ENCODE data around the gene MYO18B.

MYO18B gene

GRCh38 chr22:25853501-25854284 lies 111.7 kb downstream of the MYO18B start:
- DNase-seq: peak; percentile 8

GRCh38 chr22:25869771-25870170 lies 127.8 kb downstream of the MYO18B start:
- DNase-seq: no peak

GRCh38 chr22:25874327-25874726 lies 132.3 kb downstream of the MYO18B start:
- no peak for DNase-seq

GRCh38 chr22:25875461-25875860 lies 133.5 kb downstream of the MYO18B start:
- DNase-seq: no peak

- DNase-seq: no peak
These were observed 134.9 kb downstream of the MYO18B start for GRCh38 chr22:25876871-25877270.

GRCh38 chr22:25878933-25879332 lies 136.9 kb downstream of the MYO18B start:
- DNase-seq: no peak

GRCh38 chr22:25880524-25880923 lies 138.5 kb downstream of the MYO18B start:
- no peak for DNase-seq

GRCh38 chr22:25881210-25881755 lies 139.3 kb downstream of the MYO18B start:
- no peak for DNase-seq

- DNase-seq: no peak
These were observed 140.4 kb downstream of the MYO18B start for GRCh38 chr22:25882360-25882759.

GRCh38 chr22:25883482-25884033 lies 141.6 kb downstream of the MYO18B start:
- DNase-seq: no peak

GRCh38 chr22:25884121-25884520 lies 142.1 kb downstream of the MYO18B start:
- no peak for DNase-seq

- DNase-seq: no peak
These were observed 146.5 kb downstream of the MYO18B start for GRCh38 chr22:25888399-25889054.

- DNase-seq: no peak
These were observed 148.7 kb downstream of the MYO18B start for GRCh38 chr22:25890651-25891050.

GRCh38 chr22:25892678-25893077 lies 150.7 kb downstream of the MYO18B start:
- no peak for DNase-seq

- no peak for DNase-seq
These were observed 153.7 kb downstream of the MYO18B start for GRCh38 chr22:25895678-25896077.

- no peak for DNase-seq
These were observed 154.1 kb downstream of the MYO18B start for GRCh38 chr22:25896098-25896497.

GRCh38 chr22:25896592-25896991 lies 154.6 kb downstream of the MYO18B start:
- DNase-seq: no peak

GRCh38 chr22:25898707-25899365 lies 156.8 kb downstream of the MYO18B start:
- peak; percentile 22 for DNase-seq

GRCh38 chr22:25899566-25899965 lies 157.6 kb downstream of the MYO18B start:
- DNase-seq: no peak

- DNase-seq: no peak
These were observed 158.4 kb downstream of the MYO18B start for GRCh38 chr22:25900390-25900789.

GRCh38 chr22:25900880-25901279 lies 158.9 kb downstream of the MYO18B start:
- no peak for DNase-seq

GRCh38 chr22:25902402-25902801 lies 160.4 kb downstream of the MYO18B start:
- DNase-seq: no peak

GRCh38 chr22:25903294-25903693 lies 161.3 kb downstream of the MYO18B start:
- peak; percentile 35 for DNase-seq
